GM23338 (cell line): ENCODE measurements around the gene OLFM1. TPM values are rescaled to one million over a fixed set of nuclear protein-coding genes. Genes with fewer than 3 reads are reported as not detected.

Experiments
- ATAC-seq: fragments of 200-7000 bp; cut with Tn5 transposase; 3 replicates; pipeline ENCODE4 v1.9.1; 2020
- DNase-seq: peaks from one replicate; pipeline ENCODE4 v3.0.0-alpha.2; 2015; ENCODE audit warnings: low spot score
- H2AFZ ChIP-seq: fragments of 200-600 bp; sonication (generic); 2 replicates; pipeline ENCODE4 v1.8.0; 2016; ENCODE audit warnings: antibody characterized with exemption, mild to moderate bottlenecking, moderate library complexity
- H3F3A ChIP-seq: fragments of 200-600 bp; sonication (generic); replicated peaks from 2 replicates; pipeline ENCODE4 v1.8.0; 2017; ENCODE audit warnings: antibody characterized with exemption, mixed run types, low read depth
- H3K27ac ChIP-seq: fragments of 200-600 bp; sonication (generic); 2 replicates; pipeline ENCODE4 v1.6.1; 2016; ENCODE audit warnings: low read depth
- H3K27me3 ChIP-seq: fragments of 200-600 bp; sonication (generic); 2 replicates; pipeline ENCODE4 v1.8.0; 2016; ENCODE audit warnings: mild to moderate bottlenecking, mixed run types, moderate library complexity; ENCODE audit not compliant: insufficient read depth
- H3K36me3 ChIP-seq: fragments of 200-600 bp; sonication (generic); 2 replicates; pipeline ENCODE4 v1.8.0; 2016; ENCODE audit warnings: mild to moderate bottlenecking; ENCODE audit not compliant: insufficient read depth
- H3K4me1 ChIP-seq: fragments of 200-600 bp; sonication (generic); 2 replicates; pipeline ENCODE4 v1.8.0; 2016; ENCODE audit warnings: mild to moderate bottlenecking, moderate library complexity; ENCODE audit not compliant: insufficient read depth
- H3K4me2 ChIP-seq: fragments of 200-600 bp; sonication (generic); 2 replicates; pipeline ENCODE4 v1.7.1; 2017; ENCODE audit warnings: mixed run types
- H3K4me3 ChIP-seq: fragments of 200-600 bp; sonication (generic); 2 replicates; pipeline ENCODE4 v1.6.1; 2016; ENCODE audit warnings: mixed run types
- H3K79me2 ChIP-seq: fragments of 200-600 bp; sonication (generic); replicated peaks from 2 replicates; pipeline ENCODE4 v1.8.0; 2017; ENCODE audit warnings: mild to moderate bottlenecking; ENCODE audit not compliant: insufficient read depth
- H3K9me2 ChIP-seq: fragments of 200-600 bp; sonication (generic); 2 replicates; pipeline ENCODE4 v1.8.0; 2017; ENCODE audit not compliant: insufficient read depth
- H4K20me1 ChIP-seq: fragments of 200-600 bp; sonication (generic); replicated peaks from 2 replicates; pipeline ENCODE4 v1.8.0; 2017; ENCODE audit warnings: mild to moderate bottlenecking; ENCODE audit not compliant: insufficient read depth
- H3K27ac Mint-ChIP-seq: 2 replicates; pipeline ENCODE4 v1.8.0; 2020; ENCODE audit warnings: inconsistent platforms, mild to moderate bottlenecking, moderate library complexity, mixed read lengths
- H3K27me3 Mint-ChIP-seq: 3 replicates; pipeline ENCODE4 v1.8.0; 2022; ENCODE audit warnings: low read depth, mild to moderate bottlenecking, moderate library complexity, mixed read lengths, inconsistent platforms; ENCODE audit not compliant: insufficient read depth, poor library complexity
- H3K36me3 Mint-ChIP-seq: 3 replicates; pipeline ENCODE4 v1.8.0; 2021; ENCODE audit warnings: low read depth, mild to moderate bottlenecking, inconsistent platforms, moderate library complexity, mixed read lengths
- H3K4me1 Mint-ChIP-seq: 3 replicates; pipeline ENCODE4 v1.8.0; 2020; ENCODE audit warnings: mild to moderate bottlenecking, inconsistent platforms, mixed read lengths
- H3K4me3 Mint-ChIP-seq: 3 replicates; pipeline ENCODE4 v1.8.0; 2021; ENCODE audit warnings: moderate library complexity, mild to moderate bottlenecking, inconsistent platforms, mixed read lengths
- H3K9me3 Mint-ChIP-seq: 3 replicates; pipeline ENCODE4 v1.8.0; 2020; ENCODE audit warnings: moderate library complexity, mild to moderate bottlenecking, inconsistent platforms, mixed read lengths
- EZH2phosphoT487 ChIP-seq: fragments of 200-600 bp; sonication (generic); IDR thresholded peaks from one replicate; pipeline ENCODE4 v1.8.1; 2018; ENCODE audit warnings: antibody characterized with exemption; ENCODE audit not compliant: unreplicated experiment
- POLR2AphosphoS5 ChIP-seq: IDR thresholded peaks from 2 replicates; pipeline ENCODE4 v1.6.1; 2016; ENCODE audit warnings: antibody characterized with exemption, low read depth
- STAT1 ChIP-seq: IDR thresholded peaks from one replicate; pipeline ENCODE4 v1.6.1; 2016; ENCODE audit warnings: antibody characterized with exemption; ENCODE audit not compliant: unreplicated experiment
- ZNF114 ChIP-seq: fragments of 250-450 bp; sonication (Bioruptor Pico); IDR thresholded peaks from 2 replicates; pipeline ENCODE4 v1.5.0; 2020; ENCODE audit warnings: mild to moderate bottlenecking, moderate library complexity
- polyA plus RNA-seq: library from polyadenylated mRNA; unstranded; fragments of >200 nt; fragmentation: Nextera tagmentation; extraction: Ambion mirVana; gene quantifications from 2 replicates; pipeline ENCODE4 v1.2.1, GENCODE V29; 2016
- total RNA-seq: library from RNA; depleted of rRNA; stranded (reverse); fragments of >200 nt; shearing (Covaris generic); gene quantifications from 2 replicates; pipeline ENCODE4 v1.2.3, GENCODE V29; 2014
- TF ChIP-seq, protein P1 (sequence below), 2 experiments: fragments of 200-600 bp in 1 of 2; sonication (generic) in 1 of 2; conservative IDR thresholded peaks; 2 replicates each; pipeline versions ENCODE4 v1.5.1 to v1.6.1; 2016 to 2017; ENCODE audit warnings: antibody characterized with exemption in 2 of 2, low read depth in 2 of 2, mild to moderate bottlenecking in 2 of 2, moderate library complexity in 1 of 2

The OLFM1 gene
- total and polyA plus RNA-seq, 2 experiments from 2014 or later = 20.6 to 40.1 TPM

- DNase-seq (peak; percentile 91), ATAC-seq (peak; percentile 59)
- Histone ChIP-seq H3K79me2 (no peaks in the 10 kb centered on the region), H2AFZ (no peak overlapping the region), H3K36me3 (no peaks in the 10 kb centered on the region), H3K27ac (no peak overlapping the region), H4K20me1 (peaks cover 10% of the 10 kb centered on the region; the same call in 1 of the 2 replicates), H3K9me2 (no peaks in the 10 kb centered on the region), H3K4me3 (peak overlapping the region; percentile 39), H3F3A (no peaks in the 10 kb centered on the region; the same call in 1 of the 2 replicates), H3K4me1 (peaks cover 4% of the 10 kb centered on the region; the same call in 1 of the 2 replicates), H3K4me2 (peak overlapping the region; percentile 78), H3K27me3 (peaks cover 15% of the 10 kb centered on the region)
- peaks cover 22% of the 10 kb centered on the region for H3K27me3 Mint-ChIP-seq
- H3K4me3 Mint-ChIP-seq = peak overlapping the region; percentile 65
- H3K4me1 Mint-ChIP-seq = peaks cover 15% of the 10 kb centered on the region
- no peak overlapping the region for H3K27ac Mint-ChIP-seq
- TF ChIP-seq STAT1 = no peak
- TF ChIP-seq, protein P1, sequence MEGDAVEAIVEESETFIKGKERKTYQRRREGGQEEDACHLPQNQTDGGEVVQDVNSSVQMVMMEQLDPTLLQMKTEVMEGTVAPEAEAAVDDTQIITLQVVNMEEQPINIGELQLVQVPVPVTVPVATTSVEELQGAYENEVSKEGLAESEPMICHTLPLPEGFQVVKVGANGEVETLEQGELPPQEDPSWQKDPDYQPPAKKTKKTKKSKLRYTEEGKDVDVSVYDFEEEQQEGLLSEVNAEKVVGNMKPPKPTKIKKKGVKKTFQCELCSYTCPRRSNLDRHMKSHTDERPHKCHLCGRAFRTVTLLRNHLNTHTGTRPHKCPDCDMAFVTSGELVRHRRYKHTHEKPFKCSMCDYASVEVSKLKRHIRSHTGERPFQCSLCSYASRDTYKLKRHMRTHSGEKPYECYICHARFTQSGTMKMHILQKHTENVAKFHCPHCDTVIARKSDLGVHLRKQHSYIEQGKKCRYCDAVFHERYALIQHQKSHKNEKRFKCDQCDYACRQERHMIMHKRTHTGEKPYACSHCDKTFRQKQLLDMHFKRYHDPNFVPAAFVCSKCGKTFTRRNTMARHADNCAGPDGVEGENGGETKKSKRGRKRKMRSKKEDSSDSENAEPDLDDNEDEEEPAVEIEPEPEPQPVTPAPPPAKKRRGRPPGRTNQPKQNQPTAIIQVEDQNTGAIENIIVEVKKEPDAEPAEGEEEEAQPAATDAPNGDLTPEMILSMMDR (conservative IDR thresholded peaks at IDR 0.05; ENCODE audit: low read depth in 2 of 2) = peak; percentile 89
- TF ChIP-seq ZNF114 = no peak
- H3K36me3 Mint-ChIP-seq = peaks cover 5% of the 10 kb centered on the region; the same call in 2 of the 3 replicates
- H3K9me3 Mint-ChIP-seq = no peaks in the 10 kb centered on the region
These were observed 1.5 kb upstream of the OLFM1 start for GRCh38 chr9:135085830-135086546.

GRCh38 chr9:135086597-135087488 lies 625 bp upstream of the OLFM1 start:
- no peaks in the 10 kb centered on the region; the same call in 1 of the 2 replicates for H3F3A ChIP-seq
- no peaks in the 10 kb centered on the region for H3K79me2 ChIP-seq
- DNase-seq (no peak), ATAC-seq (peak; percentile 36)
- peak; percentile 1; the same call in 1 of the 2 replicates for TF ChIP-seq POLR2AphosphoS5
- TF ChIP-seq EZH2phosphoT487 = no peak
- no peaks in the 10 kb centered on the region for H3K36me3 ChIP-seq
- no peak overlapping the region for H3K27ac ChIP-seq
- H3K9me2 ChIP-seq = no peaks in the 10 kb centered on the region
- peak overlapping the region; percentile 78 for H3K4me2 ChIP-seq
- H3K4me3 ChIP-seq = peak overlapping the region; percentile 61
- Mint-ChIP-seq H3K27ac (no peak overlapping the region), H3K4me1 (peaks cover 15% of the 10 kb centered on the region), H3K36me3 (peaks cover 12% of the 10 kb centered on the region), H3K9me3 (no peaks in the 10 kb centered on the region), H3K27me3 (peaks cover 23% of the 10 kb centered on the region), H3K4me3 (peak overlapping the region; percentile 65)
- H2AFZ ChIP-seq = no peak overlapping the region
- peaks cover 10% of the 10 kb centered on the region; the same call in 1 of the 2 replicates for H4K20me1 ChIP-seq
- peaks cover 4% of the 10 kb centered on the region; the same call in 1 of the 2 replicates for H3K4me1 ChIP-seq
- H3K27me3 ChIP-seq = peaks cover 15% of the 10 kb centered on the region
